HG02642 (cell line): ENCODE data around the gene CACUL1.
"Not testable (repeated sequence)": the region's sequence is repeated elsewhere in the genome, so short reads cannot be mapped to it uniquely, and the experiment has no call there.

Experiments used
- ATAC-seq: cut with Tn5 transposase; IDR thresholded peaks from one replicate; pipeline ENCODE4 v1.9.1; 2021; ENCODE audit warnings: mild to moderate bottlenecking; ENCODE audit not compliant: unreplicated experiment, poor library complexity

Gene CACUL1

DNA sequence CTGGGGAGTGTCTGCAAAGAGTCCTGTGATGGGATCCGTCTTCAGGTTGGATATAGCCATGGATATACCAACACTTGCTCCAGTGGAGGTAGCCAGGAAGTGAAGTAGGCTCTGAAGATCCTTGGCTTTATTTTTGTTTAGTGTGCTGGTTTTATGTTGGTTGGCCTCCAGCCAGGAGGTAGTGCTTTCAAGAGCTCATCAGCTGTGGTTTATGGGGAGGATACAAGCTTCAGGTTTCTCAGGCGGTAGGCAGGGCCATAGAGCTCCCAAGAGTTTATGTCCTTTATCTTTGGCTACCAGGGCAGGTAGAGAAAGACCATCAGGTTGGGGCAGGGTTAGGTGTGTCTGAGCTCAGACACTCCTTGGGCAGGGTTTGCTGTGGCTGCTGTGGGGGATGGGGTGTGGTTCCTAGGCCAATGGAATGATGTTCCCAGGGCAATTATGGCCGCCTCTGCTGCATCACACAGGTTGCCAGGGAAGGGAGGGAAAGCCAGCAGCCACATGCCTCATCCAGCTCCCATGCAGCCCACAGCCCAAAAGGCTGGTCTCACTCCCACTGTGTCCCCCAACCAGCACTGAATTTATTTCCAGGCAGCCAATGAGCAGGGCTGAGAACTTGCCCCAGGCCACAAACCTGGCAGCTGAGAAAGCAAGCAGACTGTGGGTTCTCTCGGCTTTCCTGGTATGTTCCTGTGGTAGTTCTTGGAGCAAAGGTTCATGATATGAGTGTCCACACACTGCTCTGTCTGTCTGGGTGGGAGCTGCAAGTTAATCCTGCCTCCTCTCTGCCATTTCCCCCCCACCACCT is 92.3 kb downstream of the CACUL1 start:
- no peak for ATAC-seq

GRCh38 chr10:118658762-118659161 is 96.0 kb downstream of the CACUL1 start:
- ATAC-seq: no peak

- ATAC-seq: not testable (repeated sequence)
Observed at GRCh38 chr10:118658168-118658567, 96.6 kb downstream of the CACUL1 start.

GRCh38 chr10:118645294-118645693 is 109.5 kb downstream of the CACUL1 start:
- ATAC-seq: not testable (repeated sequence)

DNA sequence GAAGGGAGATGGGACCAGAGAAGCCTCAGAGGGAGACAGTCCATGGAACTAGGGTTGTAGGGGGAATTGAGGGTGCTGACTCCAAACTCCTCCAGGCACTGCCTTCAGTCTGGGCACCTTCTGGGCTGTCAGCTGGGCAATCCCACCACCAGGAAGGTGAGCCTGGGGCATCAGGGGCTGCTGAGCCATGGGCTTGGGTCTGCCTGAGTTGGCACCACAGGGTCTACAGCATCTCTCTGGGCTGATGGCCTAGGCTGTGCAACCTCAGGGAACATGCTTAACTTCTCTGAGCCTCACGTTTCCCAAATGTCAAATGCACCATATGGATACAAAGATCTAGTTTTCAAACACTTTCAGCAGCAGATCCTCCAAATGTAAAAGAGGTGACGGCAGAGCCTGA is 112.5 kb downstream of the CACUL1 start:
- no peak for ATAC-seq

- no peak for ATAC-seq
Observed at GRCh38 chr10:118638680-118639079, 116.1 kb downstream of the CACUL1 start.

- no peak for ATAC-seq
Observed at GRCh38 chr10:118635674-118636402, 118.9 kb downstream of the CACUL1 start.

DNA sequence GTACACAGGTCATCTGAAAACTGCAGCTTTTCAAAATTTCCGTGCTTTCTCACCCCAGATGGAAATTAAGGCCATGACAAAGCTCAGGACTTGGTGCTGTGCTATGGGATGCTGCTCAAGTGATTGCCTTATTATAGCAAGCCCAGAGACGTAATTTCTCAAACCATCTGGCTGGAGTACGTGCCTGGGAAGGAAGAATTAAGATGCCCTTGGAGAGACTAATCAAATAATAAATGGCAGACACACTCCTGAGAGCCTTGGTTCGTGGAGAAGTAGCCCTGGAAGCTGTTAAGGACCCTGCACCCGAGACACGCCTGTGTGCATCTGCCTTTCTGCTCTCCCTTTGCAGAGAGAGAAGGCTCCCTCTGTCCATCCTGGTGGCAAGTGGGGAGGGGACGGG is 121.0 kb downstream of the CACUL1 start:
- ATAC-seq: no peak

- ATAC-seq: no peak
Observed at GRCh38 chr10:118629211-118629610, 125.6 kb downstream of the CACUL1 start.

DNA sequence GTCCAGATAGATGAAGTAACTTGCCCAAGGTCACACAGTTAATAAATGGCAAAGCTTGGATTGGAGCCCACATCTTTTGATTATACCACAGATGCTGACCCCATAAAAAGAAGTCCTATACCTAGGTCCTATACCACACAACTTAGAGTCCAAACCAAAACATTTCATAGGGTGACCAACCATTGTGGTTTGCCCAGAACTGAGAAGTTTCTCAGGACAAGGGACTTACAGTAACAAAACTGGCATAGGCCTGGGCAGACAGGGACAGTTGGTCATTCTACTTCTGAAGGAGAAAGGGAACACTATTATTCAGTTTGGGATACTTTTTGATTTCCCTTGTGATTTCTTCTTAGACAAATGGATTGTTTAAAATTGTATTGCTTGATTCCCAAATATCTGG is 126.4 kb downstream of the CACUL1 start:
- ATAC-seq: no peak

GRCh38 chr10:118626953-118627352 is 127.8 kb downstream of the CACUL1 start:
- ATAC-seq: no peak
